NCI-H146 (cell line): ENCODE results near the gene CEMIP2.
A peak's percentile ranks its signal among the peaks of the same experiment; 100 is the strongest.
"Not testable (repeated sequence)": the region's sequence is repeated elsewhere in the genome, so short reads cannot be mapped to it uniquely, and the experiment has no call there.

Experiments
- DNase-seq: peaks from one replicate; lab custom pipeline; 2025; lab: John Stamatoyannopoulos, UW

The CEMIP2 gene, protein sequence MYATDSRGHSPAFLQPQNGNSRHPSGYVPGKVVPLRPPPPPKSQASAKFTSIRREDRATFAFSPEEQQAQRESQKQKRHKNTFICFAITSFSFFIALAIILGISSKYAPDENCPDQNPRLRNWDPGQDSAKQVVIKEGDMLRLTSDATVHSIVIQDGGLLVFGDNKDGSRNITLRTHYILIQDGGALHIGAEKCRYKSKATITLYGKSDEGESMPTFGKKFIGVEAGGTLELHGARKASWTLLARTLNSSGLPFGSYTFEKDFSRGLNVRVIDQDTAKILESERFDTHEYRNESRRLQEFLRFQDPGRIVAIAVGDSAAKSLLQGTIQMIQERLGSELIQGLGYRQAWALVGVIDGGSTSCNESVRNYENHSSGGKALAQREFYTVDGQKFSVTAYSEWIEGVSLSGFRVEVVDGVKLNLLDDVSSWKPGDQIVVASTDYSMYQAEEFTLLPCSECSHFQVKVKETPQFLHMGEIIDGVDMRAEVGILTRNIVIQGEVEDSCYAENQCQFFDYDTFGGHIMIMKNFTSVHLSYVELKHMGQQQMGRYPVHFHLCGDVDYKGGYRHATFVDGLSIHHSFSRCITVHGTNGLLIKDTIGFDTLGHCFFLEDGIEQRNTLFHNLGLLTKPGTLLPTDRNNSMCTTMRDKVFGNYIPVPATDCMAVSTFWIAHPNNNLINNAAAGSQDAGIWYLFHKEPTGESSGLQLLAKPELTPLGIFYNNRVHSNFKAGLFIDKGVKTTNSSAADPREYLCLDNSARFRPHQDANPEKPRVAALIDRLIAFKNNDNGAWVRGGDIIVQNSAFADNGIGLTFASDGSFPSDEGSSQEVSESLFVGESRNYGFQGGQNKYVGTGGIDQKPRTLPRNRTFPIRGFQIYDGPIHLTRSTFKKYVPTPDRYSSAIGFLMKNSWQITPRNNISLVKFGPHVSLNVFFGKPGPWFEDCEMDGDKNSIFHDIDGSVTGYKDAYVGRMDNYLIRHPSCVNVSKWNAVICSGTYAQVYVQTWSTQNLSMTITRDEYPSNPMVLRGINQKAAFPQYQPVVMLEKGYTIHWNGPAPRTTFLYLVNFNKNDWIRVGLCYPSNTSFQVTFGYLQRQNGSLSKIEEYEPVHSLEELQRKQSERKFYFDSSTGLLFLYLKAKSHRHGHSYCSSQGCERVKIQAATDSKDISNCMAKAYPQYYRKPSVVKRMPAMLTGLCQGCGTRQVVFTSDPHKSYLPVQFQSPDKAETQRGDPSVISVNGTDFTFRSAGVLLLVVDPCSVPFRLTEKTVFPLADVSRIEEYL (N-terminal part only)

GRCh38 chr9:71768388-71769174 lies at the start of gene CEMIP2:
Gene CEMIP2, minus strand, starts transcription at chr9:71768513. Its CDS starts 18,140 bp downstream, at chr9:71750373.
- peak; percentile 70 for DNase-seq

DNA sequence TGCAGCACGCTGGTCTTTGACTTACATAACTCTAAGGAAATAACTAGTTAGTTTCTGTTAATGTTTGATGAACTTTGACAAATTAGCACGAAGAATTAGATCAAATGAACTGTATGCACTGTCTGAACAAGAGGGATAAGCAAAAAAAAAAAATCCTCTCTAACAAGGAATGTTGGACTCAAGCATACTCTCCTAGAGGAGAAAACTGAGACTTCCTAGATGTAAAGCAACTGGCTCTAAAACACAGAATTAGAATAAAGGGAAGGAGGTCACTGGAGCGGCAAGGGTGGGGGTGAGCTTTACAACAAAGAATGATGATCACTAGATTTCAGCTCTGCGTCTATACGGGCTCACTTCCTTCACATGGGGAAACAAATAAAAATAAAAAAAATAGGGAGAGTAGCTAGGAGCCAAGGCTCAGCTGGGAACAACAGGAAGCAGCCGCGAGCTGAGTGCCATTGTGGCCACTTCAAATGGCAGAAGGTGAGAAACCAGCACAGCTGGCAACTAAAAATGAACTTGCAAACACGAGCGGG lies 48.7 kb upstream of the CEMIP2 start:
- DNase-seq, result no peak

- DNase-seq, result no peak
Observed at GRCh38 chr9:71814815-71815214, 46.5 kb upstream of the CEMIP2 start.

DNA sequence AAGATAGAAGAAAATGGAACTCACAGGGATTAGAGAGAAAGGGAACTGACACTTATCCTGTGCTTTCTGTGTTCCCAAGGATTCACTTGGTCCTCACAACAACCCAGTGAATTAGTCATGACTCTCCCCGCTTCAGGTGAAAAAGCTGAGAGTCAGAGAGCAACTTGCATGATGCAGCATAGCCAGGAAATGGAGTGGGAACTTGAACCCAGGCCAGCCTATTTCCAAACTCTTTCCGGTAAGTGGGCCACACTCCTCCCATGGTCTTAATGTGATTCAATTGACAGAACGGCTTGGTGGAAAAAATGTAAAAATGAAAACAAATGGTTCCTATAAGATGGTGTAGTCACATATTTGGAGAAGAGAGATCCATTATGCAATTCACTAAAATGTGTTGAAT lies 45.9 kb upstream of the CEMIP2 start:
- DNase-seq, result no peak

DNA sequence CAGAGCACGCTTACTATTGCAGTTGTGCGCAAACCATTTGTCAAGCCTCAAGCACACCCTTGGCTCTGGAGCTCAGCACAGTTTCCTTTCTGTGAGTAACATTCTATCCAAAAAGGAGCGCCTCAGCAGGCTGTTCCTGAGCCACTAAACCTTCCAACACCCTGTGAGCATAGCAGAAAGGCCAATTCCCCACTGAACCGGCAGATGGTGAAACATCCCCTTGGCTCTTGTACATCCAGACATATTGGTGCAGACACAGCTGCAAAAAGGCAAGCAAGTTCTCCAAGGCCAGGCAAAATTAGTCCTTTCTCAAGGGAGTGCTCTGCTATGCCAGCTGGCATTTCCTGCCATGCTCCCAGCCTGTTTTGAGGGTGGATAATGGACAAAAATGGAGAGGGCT lies 44.1 kb upstream of the CEMIP2 start:
- no peak for DNase-seq

DNA sequence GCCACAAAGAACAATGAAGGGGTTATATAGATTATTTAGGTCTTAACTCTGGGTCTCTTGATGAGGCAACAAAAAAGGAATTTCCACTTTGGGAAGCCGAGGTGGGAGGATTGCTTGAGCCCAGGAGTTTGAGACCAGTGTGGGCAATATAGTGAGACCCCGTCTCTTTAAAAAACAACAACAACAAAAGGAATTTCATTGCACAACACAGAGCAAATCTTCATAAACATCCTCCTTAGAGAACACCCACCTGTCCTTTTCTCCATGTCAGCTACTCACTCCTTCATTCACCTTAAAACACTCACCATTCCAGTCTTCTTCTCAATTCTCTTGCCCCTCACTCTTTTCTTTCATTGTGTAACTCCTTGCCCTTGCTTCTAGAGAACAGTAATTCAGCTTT lies 39.8 kb upstream of the CEMIP2 start:
- no peak for DNase-seq

GRCh38 chr9:71806901-71807307 lies 38.6 kb upstream of the CEMIP2 start:
- DNase-seq, result peak; percentile 55

- not testable (repeated sequence) for DNase-seq
Observed at GRCh38 chr9:71805096-71805495, 36.8 kb upstream of the CEMIP2 start.

GRCh38 chr9:71801826-71802225 lies 33.5 kb upstream of the CEMIP2 start:
- no peak for DNase-seq

- no peak for DNase-seq
Observed at GRCh38 chr9:71797266-71797665, 29.0 kb upstream of the CEMIP2 start.

- DNase-seq, result no peak
Observed at GRCh38 chr9:71796100-71796767, 27.9 kb upstream of the CEMIP2 start.

GRCh38 chr9:71795097-71795813 lies 26.9 kb upstream of the CEMIP2 start:
- no peak for DNase-seq

DNA sequence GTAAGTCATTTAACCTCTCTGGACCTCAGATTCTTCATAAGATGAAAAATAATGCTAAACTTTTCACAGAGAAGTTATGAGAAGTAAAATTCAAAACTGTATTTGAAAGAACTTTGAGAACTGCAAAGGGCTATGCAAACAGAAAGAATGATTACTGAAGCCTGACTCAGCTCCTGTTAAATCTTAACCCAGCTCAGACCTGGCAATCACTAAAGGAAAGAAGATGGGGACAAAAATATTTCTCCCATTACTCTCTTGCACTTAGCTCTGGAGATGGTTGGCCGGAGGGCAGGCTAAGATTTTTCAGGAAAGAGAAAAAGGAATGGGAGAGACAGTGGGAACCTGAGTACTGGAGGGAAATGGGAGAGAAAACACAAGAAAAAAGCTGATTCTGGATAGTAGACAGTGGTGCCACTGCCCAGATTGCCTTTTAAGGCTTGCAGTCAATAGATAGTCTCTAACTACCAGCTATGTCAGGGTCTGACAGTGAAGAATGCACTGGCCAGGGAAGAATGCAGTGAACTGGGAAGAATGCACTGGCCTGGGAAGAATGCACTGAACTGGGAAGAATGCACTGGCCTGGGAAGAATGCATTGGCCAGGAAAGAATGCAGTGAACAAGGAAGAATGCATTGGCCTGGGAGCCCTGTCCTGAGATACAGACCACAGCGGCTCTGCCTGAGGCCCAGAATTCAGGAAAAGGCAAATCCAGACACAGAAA lies 25.2 kb upstream of the CEMIP2 start:
- DNase-seq, result no peak

DNA sequence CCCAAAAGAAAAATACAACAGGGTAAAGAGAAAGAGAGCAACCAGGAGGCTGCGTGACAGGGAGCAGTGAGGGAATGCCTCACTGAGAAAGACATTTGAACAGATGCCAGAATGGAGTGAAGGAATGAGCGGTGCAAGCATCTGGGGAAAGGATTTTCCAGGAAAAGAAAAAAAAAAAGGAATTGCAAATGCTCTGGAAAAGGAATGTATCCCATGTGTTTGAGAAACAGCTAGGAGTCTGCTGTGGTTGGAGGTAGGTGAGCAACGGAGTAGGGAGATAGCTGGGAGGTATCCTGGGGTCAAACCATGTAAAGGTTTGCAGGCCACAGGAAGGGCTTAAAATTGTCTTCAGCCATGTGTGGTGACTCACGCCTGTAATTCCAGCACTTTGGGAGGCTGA lies 23.6 kb upstream of the CEMIP2 start:
- no peak for DNase-seq

DNA sequence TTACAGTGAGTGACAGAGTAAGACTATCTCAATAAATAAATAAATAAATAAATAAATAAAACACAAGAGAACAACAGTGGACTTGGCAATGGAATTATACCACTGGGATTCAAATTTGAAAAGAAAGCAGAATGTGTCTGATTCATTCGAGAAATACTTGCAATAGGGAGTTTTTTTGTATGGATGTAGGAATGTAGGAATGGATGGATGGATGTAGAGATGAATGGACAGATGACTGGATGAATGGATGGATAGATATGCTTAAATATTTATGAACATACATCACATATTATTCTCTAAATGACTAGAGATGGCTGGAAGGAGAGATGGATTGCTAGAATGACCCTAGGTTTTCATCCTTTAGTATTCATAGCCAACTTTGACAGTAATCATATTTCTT lies 22.0 kb upstream of the CEMIP2 start:
- DNase-seq, result no peak

DNA sequence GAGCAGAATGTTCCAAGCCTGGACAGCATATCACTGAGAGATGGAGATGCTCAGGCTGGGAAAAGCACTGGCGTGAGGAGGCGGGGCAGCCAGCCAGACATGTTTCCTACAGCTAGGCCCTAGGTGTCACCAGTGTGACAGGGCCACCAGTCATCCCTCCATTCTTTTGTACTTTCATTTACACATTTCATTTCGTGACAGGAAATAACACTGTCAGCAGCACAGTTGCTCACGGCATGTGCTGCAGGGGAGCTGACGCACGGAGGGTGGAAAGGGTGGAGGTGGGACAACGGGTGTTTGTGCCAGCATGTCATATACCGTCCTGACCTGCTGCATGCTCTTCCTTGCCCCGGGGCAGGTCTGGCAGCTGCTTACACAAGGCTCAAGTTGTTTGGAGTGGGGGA lies 14.8 kb upstream of the CEMIP2 start:
- peak; percentile 43 for DNase-seq

DNA sequence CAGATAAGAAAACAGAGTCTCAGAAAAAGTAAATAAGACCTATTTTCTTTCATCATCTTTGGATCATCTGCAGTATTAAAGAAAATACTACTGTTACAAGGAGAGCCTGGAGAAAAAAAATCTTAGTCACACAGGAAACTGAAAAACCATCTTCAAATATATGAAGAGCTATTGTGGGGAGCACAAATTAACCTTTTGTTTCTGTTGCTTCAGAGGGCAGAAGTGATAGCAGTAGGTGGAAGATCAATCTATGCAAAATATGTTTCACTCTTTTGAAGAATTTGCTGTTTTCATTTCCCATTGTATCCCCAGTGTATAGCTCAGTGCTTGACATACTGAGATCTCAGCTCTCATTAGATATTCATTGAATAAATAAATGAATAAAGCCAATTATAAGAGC lies 13.1 kb upstream of the CEMIP2 start:
- DNase-seq, result no peak

GRCh38 chr9:71780953-71781352 lies 12.6 kb upstream of the CEMIP2 start:
- DNase-seq, result no peak

DNA sequence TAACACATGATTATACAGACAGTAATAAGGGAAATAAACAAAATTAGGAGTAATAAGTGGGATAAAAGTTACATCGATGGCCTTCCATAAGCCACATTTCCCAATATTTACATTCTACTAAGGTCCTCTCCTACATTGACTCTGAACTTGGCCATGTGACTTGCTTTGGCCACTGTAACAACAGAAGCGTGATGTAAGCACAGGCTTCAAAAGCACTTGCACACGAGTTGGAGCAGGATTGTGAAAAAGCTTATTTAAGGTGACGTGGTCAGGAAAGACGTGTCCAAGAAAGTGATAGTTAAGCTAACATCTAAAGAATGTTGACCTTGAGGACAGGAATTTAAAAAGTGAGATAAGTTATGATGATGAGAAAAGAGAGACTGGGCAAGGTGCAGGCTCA lies 9.8 kb upstream of the CEMIP2 start:
- DNase-seq, result no peak
